Activated CD4-positive, alpha-beta T cell treated with anti-CD3 and anti-CD28 coated beads, Interleukin-2, amount 10 ng/mL, durations not matched to agents 7 days and 5 days (primary cell): ENCODE results near the gene ADAM12. TPM values are rescaled to one million over a fixed set of nuclear protein-coding genes. Genes with fewer than 3 reads are reported as not detected.

Experiments
- CTCF ChIA-PET: fragments of 350-600 bp; sonication (Branson Sonifier 250); formaldehyde crosslinking; loops from one replicate; lab custom pipeline; 2021; ENCODE audit warnings: antibody characterized with exemption; lab: Charles Lee
- POLR2A ChIA-PET: fragments of 350-600 bp; sonication (Branson Sonifier 250); formaldehyde crosslinking; loops from one replicate; lab custom pipeline; 2021; ENCODE audit warnings: antibody characterized with exemption; lab: Charles Lee
- DNase-seq: peaks from one replicate; pipeline ENCODE4 v3.0.0-alpha.2; 2020
- H3K27ac Mint-ChIP-seq: one replicate; pipeline ENCODE4 v1.8.0; 2021; ENCODE audit warnings: mild to moderate bottlenecking, moderate library complexity, mixed read lengths
- H3K27me3 Mint-ChIP-seq: one replicate; pipeline ENCODE4 v1.8.0; 2021; ENCODE audit warnings: mixed read lengths
- H3K36me3 Mint-ChIP-seq: one replicate; pipeline ENCODE4 v1.8.0; 2021; ENCODE audit warnings: low read depth, mixed read lengths
- H3K4me1 Mint-ChIP-seq: one replicate; pipeline ENCODE4 v1.8.0; 2021; ENCODE audit warnings: mixed read lengths
- H3K4me3 Mint-ChIP-seq: one replicate; pipeline ENCODE4 v1.8.0; 2021; ENCODE audit warnings: mild to moderate bottlenecking, moderate library complexity, mixed read lengths
- H3K9me3 Mint-ChIP-seq: one replicate; pipeline ENCODE4 v1.8.0; 2021; ENCODE audit warnings: mixed read lengths
- total RNA-seq, 2 experiments: library from RNA; stranded (reverse); gene quantifications; one replicate each; pipeline ENCODE4 v1.2.3, GENCODE V29; 2021

The ADAM12 gene
- total RNA-seq, 2 experiments from 2014 or later: 0.45 to 0.65 TPM

- no peaks in the 10 kb centered on the region for H3K27me3 Mint-ChIP-seq
- H3K4me1 Mint-ChIP-seq: no peaks in the 10 kb centered on the region
- no peak overlapping the region for H3K27ac Mint-ChIP-seq
- DNase-seq: no peak
- H3K36me3 Mint-ChIP-seq: no peaks in the 10 kb centered on the region
- CTCF ChIA-PET: no interaction called here
- no peak overlapping the region for H3K4me3 Mint-ChIP-seq
- H3K9me3 Mint-ChIP-seq: no peaks in the 10 kb centered on the region
- POLR2A ChIA-PET: no interaction called here
These were observed 260.7 kb downstream of the ADAM12 start for GRCh38 chr10:126127481-126128029.

- H3K36me3 Mint-ChIP-seq: no peaks in the 10 kb centered on the region
- H3K27me3 Mint-ChIP-seq: no peaks in the 10 kb centered on the region
- no peak for DNase-seq
- ChIA-PET CTCF (no interaction called here), POLR2A (no interaction called here)
- H3K4me1 Mint-ChIP-seq: no peaks in the 10 kb centered on the region
- H3K9me3 Mint-ChIP-seq: no peaks in the 10 kb centered on the region
- H3K4me3 Mint-ChIP-seq: no peak overlapping the region
- no peak overlapping the region for H3K27ac Mint-ChIP-seq
These were observed 261.4 kb downstream of the ADAM12 start for GRCh38 chr10:126126866-126127265.

GRCh38 chr10:126126023-126126422 is 262.3 kb downstream of the ADAM12 start:
- Mint-ChIP-seq H3K4me1 (no peaks in the 10 kb centered on the region), H3K27me3 (no peaks in the 10 kb centered on the region), H3K9me3 (no peaks in the 10 kb centered on the region), H3K4me3 (no peak overlapping the region), H3K36me3 (no peaks in the 10 kb centered on the region), H3K27ac (no peak overlapping the region)
- DNase-seq: no peak
- POLR2A ChIA-PET: no interaction called here
- CTCF ChIA-PET: no interaction called here

- Mint-ChIP-seq H3K4me1 (no peaks in the 10 kb centered on the region), H3K9me3 (no peaks in the 10 kb centered on the region), H3K36me3 (no peaks in the 10 kb centered on the region), H3K27me3 (no peaks in the 10 kb centered on the region), H3K27ac (no peak overlapping the region), H3K4me3 (no peak overlapping the region)
- ChIA-PET CTCF (interaction anchor here (0.7 kb wide), 1 partner anchor 15 kb away, joined by 3 read pairs; no protein-coding TSS in a partner anchor), POLR2A (no interaction called here)
- no peak for DNase-seq
These were observed 263.5 kb downstream of the ADAM12 start for GRCh38 chr10:126124668-126125349.

- H3K27me3 Mint-ChIP-seq: no peaks in the 10 kb centered on the region
- POLR2A ChIA-PET: no interaction called here
- H3K4me1 Mint-ChIP-seq: no peaks in the 10 kb centered on the region
- no peaks in the 10 kb centered on the region for H3K9me3 Mint-ChIP-seq
- H3K27ac Mint-ChIP-seq: no peak overlapping the region
- no peaks in the 10 kb centered on the region for H3K36me3 Mint-ChIP-seq
- no peak overlapping the region for H3K4me3 Mint-ChIP-seq
- DNase-seq: no peak
- CTCF ChIA-PET: no interaction called here
These were observed 264.2 kb downstream of the ADAM12 start for GRCh38 chr10:126124046-126124445.

GRCh38 chr10:126123466-126123865 is 264.8 kb downstream of the ADAM12 start:
- H3K9me3 Mint-ChIP-seq: no peaks in the 10 kb centered on the region
- H3K4me1 Mint-ChIP-seq: no peaks in the 10 kb centered on the region
- H3K27ac Mint-ChIP-seq: no peak overlapping the region
- ChIA-PET CTCF (no interaction called here), POLR2A (no interaction called here)
- H3K36me3 Mint-ChIP-seq: no peaks in the 10 kb centered on the region
- no peaks in the 10 kb centered on the region for H3K27me3 Mint-ChIP-seq
- no peak overlapping the region for H3K4me3 Mint-ChIP-seq
- no peak for DNase-seq

GRCh38 chr10:126122881-126123280 is 265.4 kb downstream of the ADAM12 start:
- no peaks in the 10 kb centered on the region for H3K9me3 Mint-ChIP-seq
- no peak overlapping the region for H3K27ac Mint-ChIP-seq
- no peaks in the 10 kb centered on the region for H3K36me3 Mint-ChIP-seq
- DNase-seq: no peak
- ChIA-PET CTCF (no interaction called here), POLR2A (no interaction called here)
- H3K4me1 Mint-ChIP-seq: no peaks in the 10 kb centered on the region
- H3K27me3 Mint-ChIP-seq: no peaks in the 10 kb centered on the region
- no peak overlapping the region for H3K4me3 Mint-ChIP-seq

- CTCF ChIA-PET: no interaction called here
- POLR2A ChIA-PET: no interaction called here
- no peaks in the 10 kb centered on the region for H3K4me1 Mint-ChIP-seq
- H3K9me3 Mint-ChIP-seq: no peaks in the 10 kb centered on the region
- no peak overlapping the region for H3K27ac Mint-ChIP-seq
- no peaks in the 10 kb centered on the region for H3K27me3 Mint-ChIP-seq
- no peak for DNase-seq
- H3K4me3 Mint-ChIP-seq: no peak overlapping the region
- H3K36me3 Mint-ChIP-seq: no peaks in the 10 kb centered on the region
These were observed 268.7 kb downstream of the ADAM12 start for GRCh38 chr10:126119599-126119998.

- Mint-ChIP-seq H3K36me3 (no peaks in the 10 kb centered on the region), H3K27me3 (no peaks in the 10 kb centered on the region), H3K4me3 (no peak overlapping the region), H3K9me3 (no peaks in the 10 kb centered on the region), H3K4me1 (no peaks in the 10 kb centered on the region), H3K27ac (no peak overlapping the region)
- CTCF ChIA-PET: no interaction called here
- POLR2A ChIA-PET: no interaction called here
- DNase-seq: no peak
These were observed 269.8 kb downstream of the ADAM12 start for GRCh38 chr10:126118476-126118875.

GRCh38 chr10:126117196-126117595 is 271.1 kb downstream of the ADAM12 start:
- DNase-seq: no peak
- H3K4me3 Mint-ChIP-seq: no peak overlapping the region
- no peak overlapping the region for H3K27ac Mint-ChIP-seq
- ChIA-PET CTCF (no interaction called here), POLR2A (no interaction called here)
- no peaks in the 10 kb centered on the region for H3K4me1 Mint-ChIP-seq
- no peaks in the 10 kb centered on the region for H3K27me3 Mint-ChIP-seq
- H3K36me3 Mint-ChIP-seq: no peaks in the 10 kb centered on the region
- peaks cover 2% of the 10 kb centered on the region for H3K9me3 Mint-ChIP-seq

- POLR2A ChIA-PET: no interaction called here
- Mint-ChIP-seq H3K27me3 (no peaks in the 10 kb centered on the region), H3K4me3 (no peak overlapping the region), H3K36me3 (no peaks in the 10 kb centered on the region), H3K27ac (no peak overlapping the region), H3K4me1 (no peaks in the 10 kb centered on the region), H3K9me3 (peaks cover 2% of the 10 kb centered on the region)
- CTCF ChIA-PET: no interaction called here
- no peak for DNase-seq
These were observed 272.4 kb downstream of the ADAM12 start for GRCh38 chr10:126115886-126116285.

- H3K36me3 Mint-ChIP-seq: no peaks in the 10 kb centered on the region
- peaks cover 3% of the 10 kb centered on the region for H3K27me3 Mint-ChIP-seq
- no peak overlapping the region for H3K27ac Mint-ChIP-seq
- POLR2A ChIA-PET: no interaction called here
- H3K4me1 Mint-ChIP-seq: no peaks in the 10 kb centered on the region
- CTCF ChIA-PET: no interaction called here
- peaks cover 2% of the 10 kb centered on the region for H3K9me3 Mint-ChIP-seq
- DNase-seq: no peak
- H3K4me3 Mint-ChIP-seq: no peak overlapping the region
These were observed 273.3 kb downstream of the ADAM12 start for GRCh38 chr10:126114884-126115555.

- H3K9me3 Mint-ChIP-seq: peaks cover 2% of the 10 kb centered on the region
- no peaks in the 10 kb centered on the region for H3K36me3 Mint-ChIP-seq
- H3K27ac Mint-ChIP-seq: no peak overlapping the region
- H3K4me3 Mint-ChIP-seq: no peak overlapping the region
- DNase-seq: no peak
- H3K4me1 Mint-ChIP-seq: no peaks in the 10 kb centered on the region
- ChIA-PET POLR2A (no interaction called here), CTCF (no interaction called here)
- peaks cover 3% of the 10 kb centered on the region for H3K27me3 Mint-ChIP-seq
These were observed 276.8 kb downstream of the ADAM12 start for GRCh38 chr10:126111516-126111915.
